PC-3 (cell line): ENCODE results near the gene GPRC6A. TPM values are rescaled to one million over a fixed set of nuclear protein-coding genes. Genes with fewer than 3 reads are reported as not detected.

Experiments used
- ATAC-seq: fragments of 200-7000 bp; cut with Tn5 transposase; 2 replicates; pipeline ENCODE4 v1.9.1; 2020; ENCODE audit warnings: mild to moderate bottlenecking, moderate library complexity
- BruUV-seq: library from RNA; stranded (reverse); fragments of 400-500 nt; replicated peaks from 2 replicates; lab custom pipeline; 2021; lab: Mats Ljungman, UMichigan
- CTCF ChIA-PET: fragments of 300-600 bp; sonication (Branson Sonifier 250); formaldehyde crosslinking; loops from one replicate; lab custom pipeline; 2022; ENCODE audit warnings: antibody characterized with exemption; lab: Charles Lee
- POLR2A ChIA-PET: fragments of 300-600 bp; sonication (Branson Sonifier 250); formaldehyde crosslinking; loops from one replicate; lab custom pipeline; 2022; ENCODE audit warnings: antibody characterized with exemption; ENCODE audit not compliant: unreplicated experiment; lab: Charles Lee
- DNase-seq: peaks from one replicate; pipeline ENCODE4 v3.0.0-alpha.2; 2015
- H2AFZ ChIP-seq: fragments of 300-600 bp; sonication (generic); 2 replicates; pipeline ENCODE4 v1.6.0; 2016; ENCODE audit warnings: antibody characterized with exemption, low read length
- H3F3A ChIP-seq: fragments of 300-600 bp; sonication (generic); one replicate; pipeline ENCODE4 v1.6.0; 2017; ENCODE audit warnings: antibody characterized with exemption, low read length, control low read depth, mild to moderate bottlenecking; ENCODE audit not compliant: unreplicated experiment
- H3K27ac ChIP-seq: fragments of 300-600 bp; sonication (generic); 2 replicates; pipeline ENCODE4 v1.5.1; 2016; ENCODE audit warnings: mild to moderate bottlenecking, low read length
- H3K27me3 ChIP-seq: fragments of 300-600 bp; sonication (generic); 2 replicates; pipeline ENCODE4 v1.6.1; 2016; ENCODE audit warnings: low read length, mixed read lengths
- H3K36me3 ChIP-seq: fragments of 300-600 bp; sonication (generic); 2 replicates; pipeline ENCODE4 v1.6.1; 2016; ENCODE audit warnings: low read depth, mixed run types, low read length, mixed read lengths
- H3K4me1 ChIP-seq: fragments of 300-600 bp; sonication (generic); 2 replicates; pipeline ENCODE4 v1.5.1; 2016; ENCODE audit warnings: low read length; ENCODE audit not compliant: insufficient read depth
- H3K4me2 ChIP-seq: fragments of 300-600 bp; sonication (generic); 2 replicates; pipeline ENCODE4 v1.6.0; 2016; ENCODE audit warnings: low read length
- H3K4me3 ChIP-seq: fragments of 300-600 bp; sonication (generic); 2 replicates; pipeline ENCODE4 v1.5.1; 2016; ENCODE audit warnings: mild to moderate bottlenecking, low read length, mixed read lengths
- H3K79me2 ChIP-seq: fragments of 300-600 bp; sonication (generic); 2 replicates; pipeline ENCODE4 v1.6.1; 2017; ENCODE audit warnings: low read length, mixed read lengths
- H3K9ac ChIP-seq: fragments of 300-600 bp; sonication (generic); 2 replicates; pipeline ENCODE4 v1.6.0; 2016; ENCODE audit warnings: mild to moderate bottlenecking, low read length
- H3K9me2 ChIP-seq: fragments of 300-600 bp; sonication (generic); replicated peaks from 2 replicates; pipeline ENCODE4 v1.6.1; 2016; ENCODE audit warnings: mixed run types, low read length, mixed read lengths
- H3K9me3 ChIP-seq: fragments of 300-600 bp; sonication (generic); 2 replicates; pipeline ENCODE4 v1.6.1; 2016; ENCODE audit warnings: low read length, mixed read lengths
- H4K20me1 ChIP-seq: fragments of 300-600 bp; sonication (generic); 2 replicates; pipeline ENCODE4 v1.6.1; 2016; ENCODE audit warnings: low read length, mixed read lengths
- CTCF ChIP-seq: fragments of 300-600 bp; sonication (generic); conservative IDR thresholded peaks from 2 replicates; pipeline ENCODE4 v1.5.1; 2017; ENCODE audit warnings: antibody characterized with exemption, low read depth, mild to moderate bottlenecking, low read length
- EZH2 ChIP-seq: fragments of 300-600 bp; sonication (generic); IDR thresholded peaks from one replicate; pipeline ENCODE4 v1.6.1; 2017; ENCODE audit warnings: antibody characterized with exemption, mild to moderate bottlenecking, low read length; ENCODE audit not compliant: unreplicated experiment
- EZH2phosphoT487 ChIP-seq: fragments of 300-600 bp; sonication (generic); IDR thresholded peaks from 2 replicates; pipeline ENCODE4 v1.6.1; 2018; ENCODE audit warnings: mild to moderate bottlenecking, antibody characterized with exemption, low read length, borderline replicate concordance
- intact Hi-C: fragments of 100-400 bp; cut with micrococcal nuclease; formaldehyde crosslinking; loops from 2 replicates; pipeline ENCODE4 v1.9.0; 2023
- total RNA-seq: library from RNA; depleted of rRNA; stranded (reverse); fragments of >200 nt; gene quantifications from 2 replicates; pipeline ENCODE4 v1.2.3, GENCODE V29; 2014

The GPRC6A gene
- total RNA-seq, 1 experiment from 2014 or later: not detected

GRCh38 chr6:116766506-116767176, 62.2 kb downstream of the GPRC6A start:
- no peak overlapping the region for H3K9ac ChIP-seq
- intact Hi-C loops: no loop called here
- no peak overlapping the region for H3K4me2 ChIP-seq
- H3K36me3 ChIP-seq: no peaks in the 10 kb centered on the region
- H3F3A ChIP-seq: no peaks in the 10 kb centered on the region
- ChIA-PET POLR2A (no interaction called here), CTCF (no interaction called here)
- no peak for DNase-seq
- no peak for TF ChIP-seq EZH2
- no peak for TF ChIP-seq EZH2phosphoT487
- no peak for TF ChIP-seq CTCF
- H4K20me1 ChIP-seq: no peaks in the 10 kb centered on the region
- H3K9me3 ChIP-seq: no peaks in the 10 kb centered on the region
- no peak for ATAC-seq
- H3K79me2 ChIP-seq: no peaks in the 10 kb centered on the region
- H3K4me1 ChIP-seq: no peaks in the 10 kb centered on the region
- no TSS peak for BruUV-seq
- H2AFZ ChIP-seq: no peak overlapping the region
- no peaks in the 10 kb centered on the region for H3K9me2 ChIP-seq
- no peak overlapping the region for H3K27ac ChIP-seq
- no peaks in the 10 kb centered on the region for H3K27me3 ChIP-seq
- no peak overlapping the region for H3K4me3 ChIP-seq

GRCh38 chr6:116764961-116765841, 63.7 kb downstream of the GPRC6A start, which contains the start of gene FAM162B:
Gene FAM162B, minus strand, starts transcription at chr6:116765719. Its CDS starts 143 bp downstream, at chr6:116765576.
- Histone ChIP-seq H3K27ac (no peak within 1 kb of the TSS), H3K79me2 (no peaks in the 10 kb centered on the region), H2AFZ (no peak within 1 kb of the TSS), H3K4me3 (no peak within 1 kb of the TSS), H3K4me2 (no peak within 1 kb of the TSS), H3K9me2 (no peaks in the 10 kb centered on the region), H3F3A (no peaks in the 10 kb centered on the region), H3K36me3 (no peaks in the 10 kb centered on the region), H3K4me1 (no peaks in the 10 kb centered on the region), H3K9ac (no peak within 1 kb of the TSS), H4K20me1 (no peaks in the 10 kb centered on the region), H3K9me3 (no peaks in the 10 kb centered on the region), H3K27me3 (no peaks in the 10 kb centered on the region)
- DNase-seq: no peak
- TF ChIP-seq EZH2: no peak
- ATAC-seq: no peak
- intact Hi-C loops: no loop called here
- CTCF ChIA-PET: no interaction called here
- BruUV-seq: no TSS peak
- POLR2A ChIA-PET: no interaction called here

GRCh38 chr6:116764629-116764960, 64.3 kb downstream of the GPRC6A start:
- DNase-seq (no peak), ATAC-seq (no peak)
- H3K4me2 ChIP-seq: no peak overlapping the region
- no peaks in the 10 kb centered on the region for H3K9me2 ChIP-seq
- no peak overlapping the region for H3K27ac ChIP-seq
- intact Hi-C loops: no loop called here
- TF ChIP-seq CTCF (no peak), EZH2phosphoT487 (no peak), EZH2 (no peak)
- H3K27me3 ChIP-seq: no peaks in the 10 kb centered on the region
- BruUV-seq: no TSS peak
- H3K4me3 ChIP-seq: no peak overlapping the region
- POLR2A ChIA-PET: no interaction called here
- CTCF ChIA-PET: no interaction called here
- H3F3A ChIP-seq: no peaks in the 10 kb centered on the region
- H3K9me3 ChIP-seq: no peaks in the 10 kb centered on the region
- H3K4me1 ChIP-seq: no peaks in the 10 kb centered on the region
- no peaks in the 10 kb centered on the region for H3K79me2 ChIP-seq
- no peaks in the 10 kb centered on the region for H4K20me1 ChIP-seq
- no peaks in the 10 kb centered on the region for H3K36me3 ChIP-seq
- no peak overlapping the region for H2AFZ ChIP-seq
- H3K9ac ChIP-seq: no peak overlapping the region
